ENCODE results near the gene GPR31. TPM values are rescaled to one million over a fixed set of nuclear protein-coding genes. Genes with fewer than 3 reads are reported as not detected.
"Not testable (repeated sequence)": the region's sequence is repeated elsewhere in the genome, so short reads cannot be mapped to it uniquely, and the experiment has no call there.

GPR31 gene
- total and polyA plus RNA-seq, 7 donors: 0.28 TPM; not detected in 6

DNA sequence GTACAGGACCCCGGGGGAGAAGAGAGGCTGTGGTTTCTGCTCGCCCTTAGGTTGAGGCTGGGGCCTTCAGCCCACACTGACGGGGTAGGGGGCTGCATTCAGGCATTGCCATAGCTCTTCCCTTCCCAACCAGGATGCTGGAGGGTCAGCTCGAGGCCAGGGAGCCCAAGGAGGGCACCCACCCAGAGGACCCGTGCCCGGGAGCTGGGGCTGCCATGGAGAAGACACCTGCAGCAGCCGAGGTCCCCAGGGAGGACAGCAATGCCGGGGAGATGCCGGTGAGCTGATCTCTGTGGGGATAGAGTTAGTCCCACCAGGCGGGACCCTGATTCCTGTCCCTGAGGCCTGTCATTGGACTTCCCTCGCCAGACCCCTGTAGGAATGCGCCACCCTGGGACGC is 14.2 kb upstream of the GPR31 start:
- H3K4me3 ChIP-seq; H3K27me3 ChIP-seq; H3K9me3 ChIP-seq; H3K36me3 ChIP-seq; H3K27ac ChIP-seq; DNase-seq; H3K4me1 ChIP-seq; intact Hi-C loops (cut with DNase I): not testable (repeated sequence)
- 84 to 88% methylated on average over 13 of the region's 13 CpGs for WGBS, 2 donors

DNA sequence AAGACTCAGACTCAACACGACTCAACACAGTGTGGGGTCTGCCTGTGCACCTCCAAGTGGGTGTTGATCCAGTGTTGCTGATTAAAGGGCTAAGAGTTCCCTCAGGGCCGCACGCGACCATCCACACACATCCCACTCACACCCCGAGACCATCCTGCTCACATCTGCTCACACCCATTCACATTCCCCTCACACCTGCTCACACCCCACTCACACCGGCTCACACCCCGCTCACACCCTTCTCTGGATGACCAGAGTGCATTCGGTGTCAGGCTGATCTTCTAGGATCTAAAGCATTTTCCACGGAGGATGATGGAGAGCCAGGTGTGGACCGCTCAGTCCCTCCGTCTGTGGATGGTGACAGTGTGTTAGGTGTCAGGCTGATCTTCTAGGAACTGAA is 13.5 kb upstream of the GPR31 start:
- DNase-seq; H3K36me3 ChIP-seq; H3K27ac ChIP-seq; H3K4me3 ChIP-seq; H3K4me1 ChIP-seq; intact Hi-C loops (cut with DNase I); H3K9me3 ChIP-seq; H3K27me3 ChIP-seq: not testable (repeated sequence)
- 89 to 93% methylated on average over 11 of the region's 11 CpGs for WGBS, 2 donors

DNA sequence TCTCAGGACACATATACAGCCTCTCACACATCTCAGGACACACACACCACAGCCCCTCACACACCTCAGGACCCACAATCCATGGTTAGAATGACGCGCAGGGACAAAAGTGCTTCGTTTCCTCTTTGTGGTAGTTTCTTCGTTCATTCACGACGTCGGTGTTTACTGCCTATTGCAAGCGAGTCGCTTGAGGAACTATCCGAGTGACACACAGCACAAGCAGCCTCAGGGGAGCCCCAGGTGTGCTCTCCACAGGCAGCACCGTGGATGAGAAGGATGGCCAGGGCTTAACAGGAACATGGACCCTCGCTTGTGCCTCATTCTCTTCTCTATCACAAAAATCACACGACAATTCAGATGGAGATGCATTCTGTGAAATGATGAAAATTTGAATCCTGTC is 12.1 kb upstream of the GPR31 start:
- H3K4me3 ChIP-seq; H3K27ac ChIP-seq; H3K4me1 ChIP-seq; H3K9me3 ChIP-seq; H3K36me3 ChIP-seq; DNase-seq; intact Hi-C loops (cut with DNase I); H3K27me3 ChIP-seq: not testable (repeated sequence)
- 72 to 73% methylated on average over 3 to 4 of the region's 13 CpGs for WGBS, 2 donors

DNA sequence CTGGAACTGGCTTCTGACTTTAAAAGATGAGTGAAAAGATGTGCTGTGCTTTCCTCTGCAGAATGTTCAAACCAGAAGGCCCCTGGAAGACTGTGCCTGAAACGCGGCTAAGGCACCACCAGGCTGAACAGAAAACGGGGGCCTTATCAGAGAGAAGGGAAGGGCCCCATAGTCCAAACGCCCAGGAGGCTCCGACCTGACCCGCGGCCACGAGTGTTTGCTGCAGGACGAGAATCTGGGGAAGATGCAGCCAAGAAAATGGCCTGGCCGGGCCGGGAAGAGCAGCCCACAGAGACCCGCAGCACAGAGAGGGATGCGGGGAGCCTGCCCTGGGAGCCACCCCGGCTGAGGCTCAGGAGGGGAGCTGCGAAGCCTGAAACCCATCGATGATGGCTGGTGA is 10.5 kb upstream of the GPR31 start:
- H3K27ac ChIP-seq; H3K27me3 ChIP-seq; H3K4me1 ChIP-seq; H3K4me3 ChIP-seq; H3K36me3 ChIP-seq; DNase-seq; intact Hi-C loops (cut with DNase I); H3K9me3 ChIP-seq: not testable (repeated sequence)
- 84 to 87% methylated on average over 13 of the region's 16 CpGs for WGBS, 2 donors

DNA sequence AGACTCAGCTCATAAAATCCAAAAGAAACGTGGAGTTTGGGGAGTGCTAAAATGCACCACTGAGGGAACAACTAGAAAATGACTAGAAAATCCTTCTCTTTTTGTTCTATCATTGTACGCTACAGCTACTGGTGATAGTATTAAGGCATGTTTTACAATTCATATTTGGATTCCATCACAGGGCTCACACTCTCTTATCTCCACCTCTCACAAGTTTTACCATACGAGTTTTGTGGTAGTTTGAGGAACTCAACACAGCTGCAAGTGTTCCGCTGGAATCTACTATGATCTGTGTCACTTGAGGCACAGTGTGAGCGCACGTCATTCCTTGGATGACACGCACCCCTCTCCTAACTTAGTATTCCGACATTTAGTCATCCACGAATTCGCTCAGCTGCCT is 9.9 kb upstream of the GPR31 start:
- H3K4me3 ChIP-seq; H3K36me3 ChIP-seq; H3K27me3 ChIP-seq; intact Hi-C loops (cut with DNase I); DNase-seq; H3K4me1 ChIP-seq; H3K9me3 ChIP-seq; H3K27ac ChIP-seq: not testable (repeated sequence)
- 76 to 94% methylated on average over 8 to 9 of the region's 10 CpGs for WGBS, 2 donors

DNA sequence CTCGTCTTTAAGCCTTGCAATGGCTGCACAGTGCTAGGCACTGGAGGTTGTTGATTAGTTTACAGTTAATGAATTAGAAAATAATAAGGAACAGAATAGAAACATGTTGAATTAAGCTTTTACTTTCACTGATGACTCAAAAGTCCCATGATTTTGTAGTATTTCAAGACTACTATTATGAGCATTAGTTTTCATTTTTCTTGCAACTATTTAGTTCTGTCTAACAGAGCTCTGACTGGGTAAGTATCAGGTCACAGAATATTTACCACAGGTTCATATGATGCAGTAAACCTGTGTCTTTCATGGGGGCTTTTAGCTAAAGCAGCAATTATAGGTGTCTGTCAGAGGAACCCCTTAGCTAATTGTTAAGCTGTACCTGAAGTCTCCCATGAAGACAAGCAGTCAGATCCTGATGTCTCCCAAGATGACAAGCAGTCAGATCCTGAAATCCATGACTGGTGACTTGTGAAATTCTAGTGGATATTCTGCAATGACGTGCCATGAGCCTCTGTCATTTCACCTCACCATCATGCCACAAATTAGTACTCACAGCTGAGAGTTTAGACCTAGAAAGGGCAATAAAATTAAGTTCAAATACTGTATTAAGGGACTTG is 8.2 kb upstream of the GPR31 start:
- WGBS, 2 donors: 82 to 92% methylated on average over 2 of the region's 2 CpGs
- TF ChIP-seq POLR2A (IDR thresholded peaks at IDR 0.05): no peak
- TF ChIP-seq EP300 (IDR thresholded peaks at IDR 0.05): no peak
- TF ChIP-seq, protein P1, sequence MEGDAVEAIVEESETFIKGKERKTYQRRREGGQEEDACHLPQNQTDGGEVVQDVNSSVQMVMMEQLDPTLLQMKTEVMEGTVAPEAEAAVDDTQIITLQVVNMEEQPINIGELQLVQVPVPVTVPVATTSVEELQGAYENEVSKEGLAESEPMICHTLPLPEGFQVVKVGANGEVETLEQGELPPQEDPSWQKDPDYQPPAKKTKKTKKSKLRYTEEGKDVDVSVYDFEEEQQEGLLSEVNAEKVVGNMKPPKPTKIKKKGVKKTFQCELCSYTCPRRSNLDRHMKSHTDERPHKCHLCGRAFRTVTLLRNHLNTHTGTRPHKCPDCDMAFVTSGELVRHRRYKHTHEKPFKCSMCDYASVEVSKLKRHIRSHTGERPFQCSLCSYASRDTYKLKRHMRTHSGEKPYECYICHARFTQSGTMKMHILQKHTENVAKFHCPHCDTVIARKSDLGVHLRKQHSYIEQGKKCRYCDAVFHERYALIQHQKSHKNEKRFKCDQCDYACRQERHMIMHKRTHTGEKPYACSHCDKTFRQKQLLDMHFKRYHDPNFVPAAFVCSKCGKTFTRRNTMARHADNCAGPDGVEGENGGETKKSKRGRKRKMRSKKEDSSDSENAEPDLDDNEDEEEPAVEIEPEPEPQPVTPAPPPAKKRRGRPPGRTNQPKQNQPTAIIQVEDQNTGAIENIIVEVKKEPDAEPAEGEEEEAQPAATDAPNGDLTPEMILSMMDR (IDR thresholded peaks at IDR 0.05): no peak
- TF ChIP-seq POLR2AphosphoS5 (IDR thresholded peaks at IDR 0.05): no peak
- intact Hi-C loops (cut with DNase I): no loop called here
- no peaks in the 10 kb centered on the region for H3K4me1 ChIP-seq
- no peak overlapping the region for H3K27ac ChIP-seq
- H3K9me3 ChIP-seq: no peaks in the 10 kb centered on the region
- H3K36me3 ChIP-seq: no peaks in the 10 kb centered on the region
- no peaks in the 10 kb centered on the region for H3K27me3 ChIP-seq
- no peak for DNase-seq
- no peak overlapping the region for H3K4me3 ChIP-seq

DNA sequence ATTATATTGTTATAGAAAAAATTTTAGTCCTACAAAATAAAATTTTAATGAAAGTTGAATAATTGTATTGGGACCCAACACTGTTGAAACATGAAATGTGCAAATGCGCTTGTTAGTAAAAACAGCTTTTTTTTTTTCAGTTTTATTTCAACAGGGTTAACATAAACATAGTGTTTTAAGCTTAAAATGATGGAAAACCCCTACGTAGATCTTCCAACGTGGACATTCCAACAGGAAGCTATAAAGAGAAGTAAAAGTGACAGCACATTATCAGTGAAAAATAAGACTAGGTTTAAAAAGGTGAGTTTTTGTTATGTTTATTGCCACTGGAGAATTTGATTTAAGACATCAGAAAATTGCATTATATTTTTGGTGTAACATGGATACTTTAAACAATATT is 6.5 kb upstream of the GPR31 start:
- WGBS, 2 donors: 65 to 68% methylated on average over 3 of the region's 3 CpGs
- TF ChIP-seq POLR2AphosphoS5 (IDR thresholded peaks at IDR 0.05) (no peak), POLR2A (IDR thresholded peaks at IDR 0.05) (no peak), EP300 (IDR thresholded peaks at IDR 0.05) (no peak)
- TF ChIP-seq, protein P1 (IDR thresholded peaks at IDR 0.05): no peak
- no peak for DNase-seq
- H3K4me1 ChIP-seq: no peaks in the 10 kb centered on the region
- H3K9me3 ChIP-seq: no peaks in the 10 kb centered on the region
- intact Hi-C loops (cut with DNase I): no loop called here
- no peaks in the 10 kb centered on the region for H3K27me3 ChIP-seq
- no peak overlapping the region for H3K27ac ChIP-seq
- H3K36me3 ChIP-seq: no peaks in the 10 kb centered on the region
- no peak overlapping the region for H3K4me3 ChIP-seq

Measured in sigmoid colon (tissue), 7 donors.